Panc1 (cell line): ENCODE measurements around the gene EIF2S3B. TPM values are rescaled to one million over a fixed set of nuclear protein-coding genes. Genes with fewer than 3 reads are reported as not detected.

Source experiments
- ATAC-seq: fragments of 200-7000 bp; cut with Tn5 transposase; 2 replicates; pipeline ENCODE4 v1.9.1; 2020; ENCODE audit warnings: mild to moderate bottlenecking, moderate library complexity
- BruUV-seq: library from RNA; stranded (reverse); fragments of 400-500 nt; replicated peaks from 2 replicates; lab custom pipeline; 2021; lab: Mats Ljungman, UMichigan
- CTCF ChIA-PET: fragments of 300-600 bp; sonication (Branson Sonifier 250); formaldehyde crosslinking; loops from one replicate; lab custom pipeline; 2022; ENCODE audit warnings: antibody characterized with exemption; lab: Charles Lee
- POLR2A ChIA-PET: fragments of 300-600 bp; sonication (Branson Sonifier 250); formaldehyde crosslinking; loops from one replicate; lab custom pipeline; 2022; ENCODE audit warnings: antibody characterized with exemption; lab: Charles Lee
- DNase-seq: peaks from one replicate; pipeline ENCODE4 v3.0.0-alpha.2; 2010; ENCODE audit warnings: low read depth, low spot score
- H3K27ac ChIP-seq: 2 replicates; pipeline ENCODE4 v1.5.1; 2011; ENCODE audit warnings: mild to moderate bottlenecking, low read length, inconsistent platforms
- H3K27me3 ChIP-seq: fragments of 200-500 bp; sonication (Bioruptor generic); 2 replicates; pipeline ENCODE4 v1.6.0; 2014; ENCODE audit warnings: low read length, inconsistent platforms; ENCODE audit not compliant: control insufficient read depth, insufficient read depth
- H3K36me3 ChIP-seq: fragments of 200-500 bp; sonication (Bioruptor generic); 2 replicates; pipeline ENCODE4 v1.5.1; 2014; ENCODE audit warnings: inconsistent platforms, mild to moderate bottlenecking, low read length, moderate library complexity; ENCODE audit not compliant: control insufficient read depth, insufficient read depth
- H3K4me1 ChIP-seq: 2 replicates; pipeline ENCODE4 v1.5.1; 2011; ENCODE audit warnings: inconsistent platforms, mild to moderate bottlenecking, low read length, moderate library complexity; ENCODE audit not compliant: control insufficient read depth, insufficient read depth
- H3K4me3 ChIP-seq, 2 experiments: 2 replicates each; pipeline ENCODE4 v1.5.1; 2011 to 2012; ENCODE audit warnings: low read depth in 2 of 2, low read length in 2 of 2, mild to moderate bottlenecking in 2 of 2, inconsistent platforms in 1 of 2, moderate library complexity in 1 of 2
- H3K9me3 ChIP-seq: fragments of 200-500 bp; sonication (Bioruptor generic); 2 replicates; pipeline ENCODE4 v1.5.1; 2014; ENCODE audit warnings: low read depth, mild to moderate bottlenecking, inconsistent platforms, low read length, moderate library complexity; ENCODE audit not compliant: control insufficient read depth, insufficient read depth
- CTCF ChIP-seq: fragments of 450-650 bp; IDR thresholded peaks from 2 replicates; pipeline ENCODE4 v1.5.1; 2017; ENCODE audit warnings: mild to moderate bottlenecking
- POLR2AphosphoS5 ChIP-seq: IDR thresholded peaks from 2 replicates; pipeline ENCODE4 v1.6.1; 2012; ENCODE audit warnings: mild to moderate bottlenecking, low read depth, low read length, moderate library complexity
- SIN3A ChIP-seq: IDR thresholded peaks from 2 replicates; pipeline ENCODE4 v1.6.1; 2012; ENCODE audit warnings: low read depth, mild to moderate bottlenecking, low read length, moderate library complexity, borderline replicate concordance; ENCODE audit not compliant: insufficient read depth
- TCF7L2 ChIP-seq: IDR thresholded peaks from 2 replicates; pipeline ENCODE4 v1.6.1; 2011; ENCODE audit warnings: mild to moderate bottlenecking, low read depth, low read length, inconsistent platforms
- in situ Hi-C: cut with HindIII; loops from 2 replicates; pipeline ENCODE4 v1.10.0; 2016; ENCODE audit warnings: low sequenced_read_pairs, low pct_unique_long_range_greater_than_20kb
- intact Hi-C: fragments of 100-400 bp; cut with micrococcal nuclease; formaldehyde crosslinking; loops from one replicate; pipeline ENCODE4 v1.10.0; 2022; ENCODE audit not compliant: unreplicated experiment
- total RNA-seq: library from RNA; stranded (reverse); gene quantifications from one replicate; pipeline ENCODE4 v1.2.1, GENCODE V29; 2021; ENCODE audit not compliant: unreplicated experiment
- TF ChIP-seq, protein P1 (sequence below), 2 experiments: IDR thresholded peaks; 2 replicates each; pipeline ENCODE4 v1.6.1; 2011 to 2012; ENCODE audit warnings: low read depth in 2 of 2, control low read depth in 1 of 2, low read length in 1 of 2, mild to moderate bottlenecking in 1 of 2, moderate library complexity in 1 of 2; ENCODE audit not compliant: insufficient read depth in 1 of 2

Gene EIF2S3B
- total RNA-seq, 1 experiment from 2014 or later = 0.28 TPM

- ChIA-PET POLR2A (interaction anchor here (0.6 kb wide), 1 partner anchor 68 kb away, joined by 3 read pairs; no protein-coding TSS in a partner anchor), CTCF (no interaction called here)
- ATAC-seq = no peak
- Histone ChIP-seq H3K4me1 (no peaks in the 10 kb centered on the region), H3K27me3 (no peaks in the 10 kb centered on the region), H3K27ac (no peak overlapping the region), H3K36me3 (no peaks in the 10 kb centered on the region), H3K9me3 (no peaks in the 10 kb centered on the region), H3K4me3 (no peak overlapping the region)
- in situ Hi-C loops (no loop called here), intact Hi-C loops (no loop called here)
- TF ChIP-seq, protein P1, sequence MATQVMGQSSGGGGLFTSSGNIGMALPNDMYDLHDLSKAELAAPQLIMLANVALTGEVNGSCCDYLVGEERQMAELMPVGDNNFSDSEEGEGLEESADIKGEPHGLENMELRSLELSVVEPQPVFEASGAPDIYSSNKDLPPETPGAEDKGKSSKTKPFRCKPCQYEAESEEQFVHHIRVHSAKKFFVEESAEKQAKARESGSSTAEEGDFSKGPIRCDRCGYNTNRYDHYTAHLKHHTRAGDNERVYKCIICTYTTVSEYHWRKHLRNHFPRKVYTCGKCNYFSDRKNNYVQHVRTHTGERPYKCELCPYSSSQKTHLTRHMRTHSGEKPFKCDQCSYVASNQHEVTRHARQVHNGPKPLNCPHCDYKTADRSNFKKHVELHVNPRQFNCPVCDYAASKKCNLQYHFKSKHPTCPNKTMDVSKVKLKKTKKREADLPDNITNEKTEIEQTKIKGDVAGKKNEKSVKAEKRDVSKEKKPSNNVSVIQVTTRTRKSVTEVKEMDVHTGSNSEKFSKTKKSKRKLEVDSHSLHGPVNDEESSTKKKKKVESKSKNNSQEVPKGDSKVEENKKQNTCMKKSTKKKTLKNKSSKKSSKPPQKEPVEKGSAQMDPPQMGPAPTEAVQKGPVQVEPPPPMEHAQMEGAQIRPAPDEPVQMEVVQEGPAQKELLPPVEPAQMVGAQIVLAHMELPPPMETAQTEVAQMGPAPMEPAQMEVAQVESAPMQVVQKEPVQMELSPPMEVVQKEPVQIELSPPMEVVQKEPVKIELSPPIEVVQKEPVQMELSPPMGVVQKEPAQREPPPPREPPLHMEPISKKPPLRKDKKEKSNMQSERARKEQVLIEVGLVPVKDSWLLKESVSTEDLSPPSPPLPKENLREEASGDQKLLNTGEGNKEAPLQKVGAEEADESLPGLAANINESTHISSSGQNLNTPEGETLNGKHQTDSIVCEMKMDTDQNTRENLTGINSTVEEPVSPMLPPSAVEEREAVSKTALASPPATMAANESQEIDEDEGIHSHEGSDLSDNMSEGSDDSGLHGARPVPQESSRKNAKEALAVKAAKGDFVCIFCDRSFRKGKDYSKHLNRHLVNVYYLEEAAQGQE (IDR thresholded peaks at IDR 0.05; ENCODE audit: insufficient read depth in 1 of 2, low read depth in 2 of 2, low read length in 1 of 2) = no peak
- no peak for TF ChIP-seq CTCF
- no peak for TF ChIP-seq TCF7L2
- no peak for TF ChIP-seq SIN3A
- no peak for TF ChIP-seq POLR2AphosphoS5
- DNase-seq = no peak
- BruUV-seq = no TSS peak
Observed at GRCh38 chr12:10528174-10528953, 22.7 kb downstream of the EIF2S3B start.

GRCh38 chr12:10529603-10530002, 23.9 kb downstream of the EIF2S3B start:
- H3K4me3 ChIP-seq = no peak overlapping the region
- no peaks in the 10 kb centered on the region for H3K9me3 ChIP-seq
- H3K4me1 ChIP-seq = no peaks in the 10 kb centered on the region
- ChIA-PET CTCF (no interaction called here), POLR2A (no interaction called here)
- H3K27ac ChIP-seq = no peak overlapping the region
- ATAC-seq = no peak
- no peak for DNase-seq
- BruUV-seq = no TSS peak
- intact Hi-C loops = no loop called here
- no peaks in the 10 kb centered on the region for H3K36me3 ChIP-seq
- in situ Hi-C loops = no loop called here
- TF ChIP-seq SIN3A (no peak), POLR2AphosphoS5 (no peak), TCF7L2 (no peak), CTCF (no peak)
- TF ChIP-seq, protein P1 (IDR thresholded peaks at IDR 0.05; ENCODE audit: insufficient read depth in 1 of 2, low read depth in 2 of 2, low read length in 1 of 2) = no peak
- H3K27me3 ChIP-seq = no peaks in the 10 kb centered on the region
